ENCODE data around the gene ITPR2.
A peak's percentile ranks its signal among the peaks of the same experiment; 100 is the strongest.

ITPR2 gene

GRCh38 chr12:26768611-26769603 is 64.1 kb downstream of the ITPR2 start:
- Histone ChIP-seq H3K27ac (replicated peaks) (no peak overlapping the region), H3K4me3 (replicated peaks; ENCODE audit: insufficient read depth, low read length) (no peak overlapping the region), H3K27me3 (ENCODE audit: insufficient read depth, poor library complexity, severe bottlenecking) (no peaks in the 10 kb centered on the region)
- no peak for DNase-seq (ENCODE audit: low read depth in 1 of 2, low spot score in 1 of 2)
- TF ChIP-seq GABPA (IDR thresholded peaks at IDR 0.05; ENCODE audit: low read depth) (no peak), SPI1 (IDR thresholded peaks at IDR 0.05; ENCODE audit: borderline replicate concordance, low read depth) (no peak), REST (IDR thresholded peaks at IDR 0.05; ENCODE audit: insufficient replicate concordance, low read depth) (no peak), POLR2AphosphoS5 (IDR thresholded peaks at IDR 0.05; ENCODE audit: low read depth) (no peak)
- TF ChIP-seq, protein P1, sequence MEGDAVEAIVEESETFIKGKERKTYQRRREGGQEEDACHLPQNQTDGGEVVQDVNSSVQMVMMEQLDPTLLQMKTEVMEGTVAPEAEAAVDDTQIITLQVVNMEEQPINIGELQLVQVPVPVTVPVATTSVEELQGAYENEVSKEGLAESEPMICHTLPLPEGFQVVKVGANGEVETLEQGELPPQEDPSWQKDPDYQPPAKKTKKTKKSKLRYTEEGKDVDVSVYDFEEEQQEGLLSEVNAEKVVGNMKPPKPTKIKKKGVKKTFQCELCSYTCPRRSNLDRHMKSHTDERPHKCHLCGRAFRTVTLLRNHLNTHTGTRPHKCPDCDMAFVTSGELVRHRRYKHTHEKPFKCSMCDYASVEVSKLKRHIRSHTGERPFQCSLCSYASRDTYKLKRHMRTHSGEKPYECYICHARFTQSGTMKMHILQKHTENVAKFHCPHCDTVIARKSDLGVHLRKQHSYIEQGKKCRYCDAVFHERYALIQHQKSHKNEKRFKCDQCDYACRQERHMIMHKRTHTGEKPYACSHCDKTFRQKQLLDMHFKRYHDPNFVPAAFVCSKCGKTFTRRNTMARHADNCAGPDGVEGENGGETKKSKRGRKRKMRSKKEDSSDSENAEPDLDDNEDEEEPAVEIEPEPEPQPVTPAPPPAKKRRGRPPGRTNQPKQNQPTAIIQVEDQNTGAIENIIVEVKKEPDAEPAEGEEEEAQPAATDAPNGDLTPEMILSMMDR (IDR thresholded peaks at IDR 0.05; ENCODE audit: insufficient read depth, low read length) = no peak

GRCh38 chr12:26767865-26768264 is 65.1 kb downstream of the ITPR2 start:
- H3K27ac ChIP-seq (replicated peaks) = no peak overlapping the region
- peak in 1 of 2 experiments; percentile 45 for DNase-seq (ENCODE audit: low read depth in 1 of 2, low spot score in 1 of 2)
- no peaks in the 10 kb centered on the region for H3K27me3 ChIP-seq (ENCODE audit: insufficient read depth, poor library complexity, severe bottlenecking)
- no peak overlapping the region for H3K4me3 ChIP-seq (replicated peaks; ENCODE audit: insufficient read depth, low read length)
- no peak for TF ChIP-seq GABPA (IDR thresholded peaks at IDR 0.05; ENCODE audit: low read depth)
- peak; percentile 89 for TF ChIP-seq SPI1 (IDR thresholded peaks at IDR 0.05; ENCODE audit: borderline replicate concordance, low read depth)

- Histone ChIP-seq H3K4me3 (replicated peaks; ENCODE audit: insufficient read depth, low read length) (no peak overlapping the region), H3K27ac (replicated peaks) (no peak overlapping the region), H3K27me3 (ENCODE audit: insufficient read depth, poor library complexity, severe bottlenecking) (no peaks in the 10 kb centered on the region)
- TF ChIP-seq REST (IDR thresholded peaks at IDR 0.05; ENCODE audit: insufficient replicate concordance, low read depth) (no peak), POLR2AphosphoS5 (IDR thresholded peaks at IDR 0.05; ENCODE audit: low read depth) (no peak), GABPA (IDR thresholded peaks at IDR 0.05; ENCODE audit: low read depth) (no peak), SPI1 (IDR thresholded peaks at IDR 0.05; ENCODE audit: borderline replicate concordance, low read depth) (no peak)
- TF ChIP-seq, protein P1 (IDR thresholded peaks at IDR 0.05; ENCODE audit: insufficient read depth, low read length) = no peak
- no peak for DNase-seq (ENCODE audit: low read depth in 1 of 2, low spot score in 1 of 2)
Observed at GRCh38 chr12:26767116-26767515, 65.9 kb downstream of the ITPR2 start.

- no peak for DNase-seq (ENCODE audit: low read depth in 1 of 2, low spot score in 1 of 2)
- Histone ChIP-seq H3K27ac (replicated peaks) (no peak overlapping the region), H3K4me3 (replicated peaks; ENCODE audit: insufficient read depth, low read length) (no peak overlapping the region), H3K27me3 (ENCODE audit: insufficient read depth, poor library complexity, severe bottlenecking) (no peaks in the 10 kb centered on the region)
- TF ChIP-seq REST (IDR thresholded peaks at IDR 0.05; ENCODE audit: insufficient replicate concordance, low read depth) = no peak
- no peak for TF ChIP-seq SPI1 (IDR thresholded peaks at IDR 0.05; ENCODE audit: borderline replicate concordance, low read depth)
- no peak for TF ChIP-seq GABPA (IDR thresholded peaks at IDR 0.05; ENCODE audit: low read depth)
- TF ChIP-seq POLR2AphosphoS5 (IDR thresholded peaks at IDR 0.05; ENCODE audit: low read depth) = no peak
- TF ChIP-seq, protein P1 (IDR thresholded peaks at IDR 0.05; ENCODE audit: insufficient read depth, low read length) = no peak
Observed at GRCh38 chr12:26762186-26762585, 70.8 kb downstream of the ITPR2 start.

Measured in HL-60 (cell line).